ENCODE data around the gene IFRD2.
"Not testable (repeated sequence)": the region's sequence is repeated elsewhere in the genome, so short reads cannot be mapped to it uniquely, and the experiment has no call there.

IFRD2 gene

GRCh38 chr3:50300681-50301254, 8.5 kb upstream of the IFRD2 start:
- DNase-seq = no peak

- no peak for DNase-seq
Observed at GRCh38 chr3:50299929-50300680, 7.9 kb upstream of the IFRD2 start.

GRCh38 chr3:50299638-50299928, 7.4 kb upstream of the IFRD2 start:
- DNase-seq = no peak

- peak; percentile 96 to 99 for DNase-seq
Observed at GRCh38 chr3:50298836-50299637, 6.8 kb upstream of the IFRD2 start, which contains the start of the genes HYAL3 and NAA80. Gene HYAL3, minus strand, starts transcription at chr3:50299405. Its CDS starts 3,803 bp downstream, at chr3:50295602. Gene NAA80, minus strand, starts transcription at chr3:50299405. Its CDS starts 1,942 bp downstream, at chr3:50297463.

GRCh38 chr3:50297896-50298725, 5.9 kb upstream of the IFRD2 start:
- peak in 1 of 2 experiments; percentile 31 for DNase-seq

GRCh38 chr3:50297384-50297775, 5.2 kb upstream of the IFRD2 start:
- DNase-seq = no peak

GRCh38 chr3:50296721-50297383, 4.6 kb upstream of the IFRD2 start:
- no peak for DNase-seq

GRCh38 chr3:50295553-50296431, 3.6 kb upstream of the IFRD2 start:
- no peak for DNase-seq

- no peak for DNase-seq
Observed at GRCh38 chr3:50294492-50295403, 2.5 kb upstream of the IFRD2 start.

- DNase-seq = no peak
Observed at GRCh38 chr3:50294089-50294488, 1.9 kb upstream of the IFRD2 start.

GRCh38 chr3:50293079-50293801, 1.0 kb upstream of the IFRD2 start:
- DNase-seq = no peak

- no peak for DNase-seq
Observed at GRCh38 chr3:50290161-50290641, 2.0 kb downstream of the IFRD2 start.

GRCh38 chr3:50289130-50289529, 3.1 kb downstream of the IFRD2 start:
- no peak for DNase-seq

GRCh38 chr3:50288387-50289007, 3.7 kb downstream of the IFRD2 start:
- DNase-seq = no peak

GRCh38 chr3:50287262-50287661, 5.0 kb downstream of the IFRD2 start:
- no peak for DNase-seq

- no peak for DNase-seq
Observed at GRCh38 chr3:50286322-50287227, 5.7 kb downstream of the IFRD2 start.

GRCh38 chr3:50284121-50284520, 8.1 kb downstream of the IFRD2 start:
- DNase-seq = not testable (repeated sequence)

Data from NCI-H526 (cell line).